Endothelial cell (in vitro differentiated cells): ENCODE measurements around the gene SLC17A6. TPM values are rescaled to one million over a fixed set of nuclear protein-coding genes. Genes with fewer than 3 reads are reported as not detected.

ENCODE experiments used
- DNase-seq: peaks from one replicate; pipeline ENCODE4 v3.0.0; 2021; ENCODE audit warnings: low spot score
- H3K27ac Mint-ChIP-seq: one replicate; pipeline ENCODE4 v1.8.0; 2021; ENCODE audit warnings: mixed read lengths, inconsistent platforms; ENCODE audit not compliant: unreplicated experiment
- H3K27me3 Mint-ChIP-seq: one replicate; pipeline ENCODE4 v1.8.0; 2021; ENCODE audit warnings: mild to moderate bottlenecking, moderate library complexity, mixed read lengths, inconsistent platforms; ENCODE audit not compliant: unreplicated experiment
- H3K36me3 Mint-ChIP-seq: one replicate; pipeline ENCODE4 v1.8.0; 2021; ENCODE audit warnings: mild to moderate bottlenecking, low read depth, mixed read lengths, inconsistent platforms; ENCODE audit not compliant: unreplicated experiment
- H3K4me1 Mint-ChIP-seq: one replicate; pipeline ENCODE4 v1.8.0; 2021; ENCODE audit warnings: mild to moderate bottlenecking, mixed read lengths, inconsistent platforms; ENCODE audit not compliant: unreplicated experiment
- H3K4me3 Mint-ChIP-seq: one replicate; pipeline ENCODE4 v1.8.0; 2021; ENCODE audit warnings: mild to moderate bottlenecking, mixed read lengths, inconsistent platforms; ENCODE audit not compliant: unreplicated experiment
- H3K9me3 Mint-ChIP-seq: one replicate; pipeline ENCODE4 v1.8.0; 2021; ENCODE audit warnings: mixed read lengths, inconsistent platforms; ENCODE audit not compliant: unreplicated experiment
- CTCF ChIP-seq: fragments of 200-600 bp; sonication (generic); IDR thresholded peaks from one replicate; pipeline ENCODE4 v1.5.0; 2021; ENCODE audit warnings: antibody characterized with exemption; ENCODE audit not compliant: unreplicated experiment
- total RNA-seq: library from RNA; stranded (reverse); fragmentation: NEBNext Ultra II Directional; extraction: Animal tissue kit (Norgen Biotek cat#: 25700); gene quantifications from one replicate; pipeline ENCODE4 v1.2.1, GENCODE V29; 2021; ENCODE audit not compliant: unreplicated experiment

SLC17A6 gene
- total RNA-seq, 1 donor from 2014 or later, result not detected

- Mint-ChIP-seq H3K27ac (no peak overlapping the region), H3K36me3 (no peaks in the 10 kb centered on the region), H3K27me3 (peaks cover 10% of the 10 kb centered on the region), H3K4me1 (peaks cover 14% of the 10 kb centered on the region), H3K9me3 (no peaks in the 10 kb centered on the region), H3K4me3 (no peak overlapping the region)
- TF ChIP-seq CTCF, result no peak
- no peak for DNase-seq
These were observed 1.6 kb upstream of the SLC17A6 start for GRCh38 chr11:22336587-22336986.

- Mint-ChIP-seq H3K27ac (no peak overlapping the region), H3K36me3 (no peaks in the 10 kb centered on the region), H3K4me1 (peaks cover 25% of the 10 kb centered on the region), H3K9me3 (no peaks in the 10 kb centered on the region), H3K27me3 (peaks cover 32% of the 10 kb centered on the region), H3K4me3 (no peak overlapping the region)
- no peak for TF ChIP-seq CTCF
- no peak for DNase-seq
These were observed 1.4 kb downstream of the SLC17A6 start for GRCh38 chr11:22339611-22340010.

- no peak for DNase-seq
- H3K27me3 Mint-ChIP-seq, result peaks cover 32% of the 10 kb centered on the region
- no peaks in the 10 kb centered on the region for H3K36me3 Mint-ChIP-seq
- H3K4me3 Mint-ChIP-seq, result peak overlapping the region; percentile 47
- H3K4me1 Mint-ChIP-seq, result peaks cover 25% of the 10 kb centered on the region
- TF ChIP-seq CTCF, result no peak
- no peaks in the 10 kb centered on the region for H3K9me3 Mint-ChIP-seq
- no peak overlapping the region for H3K27ac Mint-ChIP-seq
These were observed 2.1 kb downstream of the SLC17A6 start for GRCh38 chr11:22340235-22340634.

GRCh38 chr11:22340701-22341587, 2.8 kb downstream of the SLC17A6 start:
- TF ChIP-seq CTCF, result no peak
- peak; percentile 33 for DNase-seq
- H3K36me3 Mint-ChIP-seq, result no peaks in the 10 kb centered on the region
- H3K4me1 Mint-ChIP-seq, result peaks cover 25% of the 10 kb centered on the region
- H3K4me3 Mint-ChIP-seq, result peak overlapping the region; percentile 47
- peaks cover 32% of the 10 kb centered on the region for H3K27me3 Mint-ChIP-seq
- H3K9me3 Mint-ChIP-seq, result no peaks in the 10 kb centered on the region
- no peak overlapping the region for H3K27ac Mint-ChIP-seq

GRCh38 chr11:22341588-22341931, 3.4 kb downstream of the SLC17A6 start:
- H3K27ac Mint-ChIP-seq, result no peak overlapping the region
- no peaks in the 10 kb centered on the region for H3K36me3 Mint-ChIP-seq
- peaks cover 32% of the 10 kb centered on the region for H3K27me3 Mint-ChIP-seq
- H3K9me3 Mint-ChIP-seq, result no peaks in the 10 kb centered on the region
- DNase-seq, result no peak
- TF ChIP-seq CTCF, result no peak
- no peak overlapping the region for H3K4me3 Mint-ChIP-seq
- H3K4me1 Mint-ChIP-seq, result peaks cover 25% of the 10 kb centered on the region
